Subcutaneous abdominal adipose tissue (tissue), 5 donors: ENCODE results near the gene FOXO4.

Experiments used
- H3K27ac ChIP-seq: one replicate; pipeline ENCODE4 v1.7.0; 2013; ENCODE audit warnings: low read depth, mild to moderate bottlenecking, inconsistent platforms, low read length, moderate library complexity
- H3K27me3 ChIP-seq, 5 donors: one replicate each; pipeline ENCODE4 v1.7.0; 2013; ENCODE audit warnings: low read length in 5 of 5, inconsistent platforms in 1 of 5; ENCODE audit not compliant: control insufficient read depth in 5 of 5, insufficient read depth in 4 of 5
- H3K36me3 ChIP-seq, 5 donors: one replicate each; pipeline ENCODE4 v1.7.0; 2013; ENCODE audit warnings: low read length in 5 of 5; ENCODE audit not compliant: control insufficient read depth in 5 of 5, insufficient read depth in 5 of 5
- H3K4me1 ChIP-seq, 5 donors: one replicate each; pipeline ENCODE4 v1.7.0; 2013; ENCODE audit warnings: low read length in 5 of 5, mild to moderate bottlenecking in 3 of 5, moderate library complexity in 1 of 5; ENCODE audit not compliant: control insufficient read depth in 5 of 5, insufficient read depth in 5 of 5
- H3K4me3 ChIP-seq, 5 donors: one replicate each; pipeline ENCODE4 v1.7.0; 2013; ENCODE audit warnings: low read length in 5 of 5, low read depth in 1 of 5
- H3K9ac ChIP-seq, 5 donors: one replicate each; pipeline ENCODE4 v1.7.0; 2013; ENCODE audit warnings: low read length in 5 of 5, mild to moderate bottlenecking in 4 of 5, moderate library complexity in 3 of 5
- H3K9me3 ChIP-seq, 5 donors: one replicate each; pipeline ENCODE4 v1.7.0; 2013; ENCODE audit warnings: low read length in 5 of 5; ENCODE audit not compliant: control insufficient read depth in 5 of 5
- donor health status: healthy.
- donor health status: healthy.
- donor health status: healthy.
- donor health status: healthy.
- donor health status: healthy.

The FOXO4 gene

GRCh38 chrX:71107245-71107644 is 11.6 kb downstream of the FOXO4 start:
- no peak overlapping the region for H3K9ac ChIP-seq
- peaks cover 0 to 24% (median 21%) of the 10 kb centered on the region in 5 donors for H3K27me3 ChIP-seq
- no peaks in the 10 kb centered on the region for H3K36me3 ChIP-seq
- no peak overlapping the region for H3K27ac ChIP-seq
- no peaks in the 10 kb centered on the region for H3K9me3 ChIP-seq
- peaks cover 0 to 33% (median 16%) of the 10 kb centered on the region in 5 donors for H3K4me1 ChIP-seq
- H3K4me3 ChIP-seq: no peak overlapping the region

- H3K4me1 ChIP-seq: peaks cover 0 to 30% (median 14%) of the 10 kb centered on the region in 5 donors
- no peak overlapping the region for H3K27ac ChIP-seq
- H3K9ac ChIP-seq: no peak overlapping the region
- no peaks in the 10 kb centered on the region for H3K9me3 ChIP-seq
- peaks cover 0 to 23% (median 21%) of the 10 kb centered on the region in 5 donors for H3K27me3 ChIP-seq
- H3K36me3 ChIP-seq: no peaks in the 10 kb centered on the region
- no peak overlapping the region for H3K4me3 ChIP-seq
Measured at GRCh38 chrX:71107762-71108360, 12.2 kb downstream of the FOXO4 start.

- Histone ChIP-seq H3K27ac (no peak overlapping the region), H3K4me1 (peaks cover 0 to 19% (median 6%) of the 10 kb centered on the region in 5 donors), H3K27me3 (peaks cover 0 to 21% (median 19%) of the 10 kb centered on the region in 5 donors), H3K9me3 (no peaks in the 10 kb centered on the region), H3K4me3 (no peak overlapping the region), H3K36me3 (no peaks in the 10 kb centered on the region), H3K9ac (no peak overlapping the region)
Measured at GRCh38 chrX:71109051-71109450, 13.4 kb downstream of the FOXO4 start.

- Histone ChIP-seq H3K9ac (no peak within 1 kb of the TSS), H3K4me3 (peak within 1 kb of the TSS in 4 of 5 donors; percentile 0 to 23 (median 16)), H3K27ac (no peak within 1 kb of the TSS)
Measured at GRCh38 chrX:71111141-71111843, 15.6 kb downstream of the FOXO4 start, which contains the start of gene IL2RG. Gene IL2RG, minus strand, starts transcription at chrX:71111577. Its CDS starts 38 bp downstream, at chrX:71111539.

GRCh38 chrX:71111921-71112431 is 16.3 kb downstream of the FOXO4 start:
- H3K9ac ChIP-seq: no peak overlapping the region
- peak overlapping the region in 1 of 5 donors; percentile 13 for H3K4me3 ChIP-seq
- peaks cover 0 to 13% (median 4%) of the 10 kb centered on the region in 5 donors for H3K4me1 ChIP-seq
- no peaks in the 10 kb centered on the region for H3K9me3 ChIP-seq
- H3K27ac ChIP-seq: no peak overlapping the region
- peaks cover 0 to 17% (median 12%) of the 10 kb centered on the region in 5 donors for H3K27me3 ChIP-seq
- H3K36me3 ChIP-seq: no peaks in the 10 kb centered on the region

More at GRCh38 chrX:71111141-71111843, 15.6 kb downstream of the FOXO4 start, which contains the start of gene IL2RG:
- no peaks in the 10 kb centered on the region for H3K36me3 ChIP-seq
- peaks cover 0 to 13% (median 4%) of the 10 kb centered on the region in 5 donors for H3K4me1 ChIP-seq
- H3K9me3 ChIP-seq: no peaks in the 10 kb centered on the region
- peaks cover 0 to 17% (median 12%) of the 10 kb centered on the region in 5 donors for H3K27me3 ChIP-seq

- H3K9ac ChIP-seq: no peak overlapping the region
- H3K9me3 ChIP-seq: peaks cover 0 to 4% (median 0%) of the 10 kb centered on the region in 5 donors
- H3K27me3 ChIP-seq: peaks cover 0 to 4% (median 0%) of the 10 kb centered on the region in 5 donors
- peaks cover 2 to 19% (median 15%) of the 10 kb centered on the region in 5 donors for H3K4me1 ChIP-seq
- no peak overlapping the region for H3K4me3 ChIP-seq
- peaks cover 0 to 25% (median 21%) of the 10 kb centered on the region in 5 donors for H3K36me3 ChIP-seq
- H3K27ac ChIP-seq: no peak overlapping the region
Measured at GRCh38 chrX:71117358-71117757, 21.7 kb downstream of the FOXO4 start.

- Histone ChIP-seq H3K36me3 (peaks cover 4 to 34% (median 30%) of the 10 kb centered on the region in 5 donors), H3K9me3 (peaks cover 0 to 4% (median 0%) of the 10 kb centered on the region in 5 donors), H3K4me1 (peaks cover 2 to 19% (median 15%) of the 10 kb centered on the region in 5 donors), H3K27me3 (peaks cover 0 to 4% (median 0%) of the 10 kb centered on the region in 5 donors), H3K4me3 (peak within 1 kb of the TSS; percentile 62 to 82 (median 69)), H3K27ac (peak within 1 kb of the TSS; percentile 76), H3K9ac (peak within 1 kb of the TSS; percentile 67 to 77 (median 68))
Measured at GRCh38 chrX:71118032-71118984, 22.7 kb downstream of the FOXO4 start, which contains the start of gene MED12. Gene MED12, plus strand, starts transcription at chrX:71118596. Its CDS starts 159 bp downstream, at chrX:71118755.

- H3K27ac ChIP-seq: peak overlapping the region; percentile 76
- peaks cover 10 to 42% (median 36%) of the 10 kb centered on the region in 5 donors for H3K36me3 ChIP-seq
- peaks cover 0 to 4% (median 0%) of the 10 kb centered on the region in 5 donors for H3K27me3 ChIP-seq
- H3K4me1 ChIP-seq: peaks cover 2 to 19% (median 15%) of the 10 kb centered on the region in 5 donors
- peak overlapping the region; percentile 62 to 82 (median 69) for H3K4me3 ChIP-seq
- peaks cover 0 to 4% (median 0%) of the 10 kb centered on the region in 5 donors for H3K9me3 ChIP-seq
- H3K9ac ChIP-seq: peak overlapping the region; percentile 47 to 76 (median 67)
Measured at GRCh38 chrX:71118985-71119535, 23.4 kb downstream of the FOXO4 start.
